Mammary epithelial cell (primary cell): ENCODE results near the gene GALNT16.

Experiments used
- CTCF ChIP-seq, 2 donors: IDR thresholded peaks in 1 of 2; conservative IDR thresholded peaks in 1 of 2; 2 replicates each; pipeline ENCODE4 v1.5.1; 2011 to 2012; ENCODE audit warnings: inconsistent platforms in 2 of 2, low read length in 2 of 2, mild to moderate bottlenecking in 2 of 2, control low read depth in 1 of 2, low read depth in 1 of 2; ENCODE audit not compliant: insufficient read depth in 1 of 2; ENCODE audit errors: extremely low read depth in 1 of 2
- EZH2 ChIP-seq: IDR thresholded peaks from 2 replicates; pipeline ENCODE4 v1.6.1; 2012; ENCODE audit warnings: low read length, inconsistent platforms, borderline replicate concordance

- TF ChIP-seq EZH2: no peak
- TF ChIP-seq CTCF (conservative IDR thresholded peaks at IDR 0.05 in 1 of 2, IDR thresholded peaks at IDR 0.05 in 1 of 2; ENCODE audit: extremely low read depth in 1 of 2, insufficient read depth in 1 of 2, low read depth in 1 of 2, low read length in 2 of 2): no peak
Observed at GRCh38 chr14:69392481-69392880, 132.5 kb downstream of the GALNT16 start.
